LNCaP clone FGC (cell line): ENCODE data around the gene BRIP1.
"Not testable (repeated sequence)": the region's sequence is repeated elsewhere in the genome, so short reads cannot be mapped to it uniquely, and the experiment has no call there.

ENCODE experiments used
- DNase-seq: peaks from one replicate; pipeline ENCODE4 v3.0.0-alpha.2; 2011; ENCODE audit warnings: low read depth
- H3K4me3 ChIP-seq: 2 replicates; pipeline ENCODE4 v1.5.1; 2011; ENCODE audit warnings: mild to moderate bottlenecking, low read depth, low read length, control low read depth
- TF ChIP-seq, protein P1 (sequence below): IDR thresholded peaks from 2 replicates; pipeline ENCODE4 v1.5.1; 2012; ENCODE audit warnings: mild to moderate bottlenecking; ENCODE audit not compliant: control insufficient read depth, insufficient read depth; ENCODE audit errors: extremely low read depth

Gene BRIP1

DNA sequence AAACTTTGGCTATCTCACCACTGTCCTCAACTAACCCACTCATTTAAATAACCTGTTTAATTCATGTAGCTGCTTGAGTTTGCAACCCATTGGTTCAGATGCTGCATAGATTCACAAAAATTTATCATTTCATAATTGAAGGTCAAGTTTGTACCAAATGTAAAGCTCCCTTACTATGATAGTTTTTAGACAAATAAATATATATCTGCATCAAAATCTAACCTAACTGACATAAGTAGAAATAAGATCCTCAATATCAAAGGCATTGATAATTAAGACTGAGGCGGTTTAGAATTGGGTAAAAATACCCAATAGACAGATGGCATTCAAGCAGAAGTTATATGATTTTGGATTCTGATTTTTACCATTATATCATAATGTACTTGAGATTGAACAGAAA lies 139.4 kb downstream of the BRIP1 start:
- H3K4me3 ChIP-seq, result no peak overlapping the region
- no peak for DNase-seq
- TF ChIP-seq, protein P1, sequence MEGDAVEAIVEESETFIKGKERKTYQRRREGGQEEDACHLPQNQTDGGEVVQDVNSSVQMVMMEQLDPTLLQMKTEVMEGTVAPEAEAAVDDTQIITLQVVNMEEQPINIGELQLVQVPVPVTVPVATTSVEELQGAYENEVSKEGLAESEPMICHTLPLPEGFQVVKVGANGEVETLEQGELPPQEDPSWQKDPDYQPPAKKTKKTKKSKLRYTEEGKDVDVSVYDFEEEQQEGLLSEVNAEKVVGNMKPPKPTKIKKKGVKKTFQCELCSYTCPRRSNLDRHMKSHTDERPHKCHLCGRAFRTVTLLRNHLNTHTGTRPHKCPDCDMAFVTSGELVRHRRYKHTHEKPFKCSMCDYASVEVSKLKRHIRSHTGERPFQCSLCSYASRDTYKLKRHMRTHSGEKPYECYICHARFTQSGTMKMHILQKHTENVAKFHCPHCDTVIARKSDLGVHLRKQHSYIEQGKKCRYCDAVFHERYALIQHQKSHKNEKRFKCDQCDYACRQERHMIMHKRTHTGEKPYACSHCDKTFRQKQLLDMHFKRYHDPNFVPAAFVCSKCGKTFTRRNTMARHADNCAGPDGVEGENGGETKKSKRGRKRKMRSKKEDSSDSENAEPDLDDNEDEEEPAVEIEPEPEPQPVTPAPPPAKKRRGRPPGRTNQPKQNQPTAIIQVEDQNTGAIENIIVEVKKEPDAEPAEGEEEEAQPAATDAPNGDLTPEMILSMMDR, result no peak

DNA sequence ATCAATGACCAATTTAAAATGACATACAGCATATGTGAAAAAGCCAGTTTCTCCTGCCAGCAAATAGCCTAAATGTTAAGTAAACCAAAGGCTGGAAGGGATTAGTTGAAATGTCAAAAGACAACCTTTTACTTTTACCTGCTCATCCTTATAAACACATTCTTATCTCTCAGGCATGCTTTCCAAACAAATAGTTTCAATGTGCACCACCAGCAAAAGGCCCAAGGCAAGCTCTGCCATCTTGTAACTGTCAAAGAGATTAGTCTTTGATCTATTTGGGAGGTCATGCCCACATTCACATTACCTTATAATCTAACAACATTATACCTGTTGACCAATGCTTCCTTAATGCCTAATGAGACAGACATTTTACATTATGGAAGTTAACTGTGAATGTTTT lies 140.1 kb downstream of the BRIP1 start:
- no peak overlapping the region for H3K4me3 ChIP-seq
- DNase-seq, result peak; percentile 14
- TF ChIP-seq, protein P1, result no peak

DNA sequence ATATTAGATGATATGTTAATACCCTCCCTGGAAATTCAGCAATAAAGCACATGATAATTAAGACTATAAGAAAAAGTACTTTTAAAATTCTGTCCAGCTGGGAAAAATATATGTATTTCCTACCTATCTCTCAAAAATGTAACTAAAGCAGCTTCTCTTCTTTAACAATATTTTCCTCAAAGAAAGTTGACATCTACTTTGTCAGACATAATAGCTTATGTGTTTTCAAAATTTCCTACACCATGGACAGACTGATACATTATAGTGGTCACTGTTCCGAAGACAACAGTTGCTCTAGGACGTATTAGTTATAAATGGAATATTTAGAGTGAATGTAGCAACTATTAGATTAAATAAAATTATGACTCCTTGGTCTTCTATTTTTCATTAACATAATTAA lies 140.9 kb downstream of the BRIP1 start:
- no peak for DNase-seq
- no peak overlapping the region for H3K4me3 ChIP-seq
- TF ChIP-seq, protein P1, result no peak

DNA sequence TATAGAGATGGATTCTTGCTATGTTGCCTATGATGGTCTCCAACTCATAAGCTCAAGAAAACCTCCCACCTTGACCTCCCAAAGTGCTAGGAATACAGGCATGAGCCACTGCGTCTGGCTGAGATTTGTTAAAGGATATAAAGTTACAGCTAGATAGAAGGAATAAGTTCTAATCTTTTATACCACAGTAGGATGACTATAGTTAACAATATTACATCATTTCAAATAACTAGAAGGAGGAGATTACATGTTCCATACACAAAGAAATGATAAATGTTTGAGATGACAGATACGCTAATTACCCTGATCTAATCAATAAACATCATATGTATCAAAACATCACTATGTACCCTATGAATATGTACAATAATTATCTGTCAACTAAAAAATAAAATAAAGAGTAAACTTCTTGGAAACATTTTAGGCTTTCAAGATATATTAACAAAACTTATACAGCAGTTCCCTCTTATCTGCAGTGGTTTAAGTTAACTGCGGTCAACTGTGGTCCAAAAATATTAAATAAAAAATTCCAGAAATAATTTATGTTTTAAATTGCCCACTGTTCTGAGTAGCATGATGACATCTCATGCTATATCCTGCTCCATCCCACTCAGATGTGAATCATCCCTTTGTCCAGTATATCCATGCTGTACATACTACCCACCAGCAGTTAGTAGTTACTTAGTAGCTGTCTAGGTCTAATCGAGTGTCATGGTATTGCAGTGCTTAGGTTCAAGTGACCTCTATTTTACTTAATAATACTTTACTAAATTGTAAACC lies 143.1 kb downstream of the BRIP1 start:
- DNase-seq, result no peak
- TF ChIP-seq, protein P1, result no peak
- H3K4me3 ChIP-seq, result no peak overlapping the region

DNA sequence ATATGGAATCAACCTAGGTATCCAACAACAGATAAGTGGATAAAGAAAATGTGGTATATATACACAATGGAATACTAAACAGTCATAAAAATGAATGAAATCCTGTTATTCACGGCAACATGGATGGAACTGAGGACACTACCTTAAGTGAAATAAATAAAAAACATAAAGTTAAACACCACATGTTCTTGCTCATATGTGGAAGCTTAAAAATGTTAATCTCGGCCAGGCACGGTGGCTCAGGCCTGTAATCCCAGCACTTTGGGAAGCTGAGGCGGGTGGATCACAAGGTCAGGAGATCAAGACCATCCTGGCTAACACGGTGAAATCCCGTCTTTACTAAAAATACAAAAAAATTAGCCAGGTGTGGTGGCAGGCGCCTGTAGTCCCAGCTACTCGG lies 144.1 kb downstream of the BRIP1 start:
- H3K4me3 ChIP-seq, DNase-seq: not testable (repeated sequence)

DNA sequence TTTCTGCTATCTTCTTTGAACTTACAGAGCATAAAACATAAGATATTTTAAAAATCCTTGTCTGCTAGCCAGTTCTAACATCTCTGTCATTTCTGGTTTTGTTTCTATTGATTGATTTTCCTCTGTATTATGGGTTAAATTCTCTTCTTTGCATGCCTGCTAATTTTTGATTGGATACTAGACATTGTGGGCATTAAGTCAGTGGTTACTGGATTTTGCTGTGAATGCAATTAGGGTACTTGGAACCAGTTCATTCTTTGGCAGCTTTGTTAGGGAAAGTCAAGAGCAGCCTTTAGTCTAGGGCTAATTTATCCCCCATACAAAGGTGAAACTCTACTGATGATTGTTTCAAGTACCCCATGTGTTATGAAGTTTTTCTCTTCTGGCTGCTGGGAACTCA lies 145.3 kb downstream of the BRIP1 start:
- TF ChIP-seq, protein P1, result no peak
- DNase-seq, result no peak
- no peak overlapping the region for H3K4me3 ChIP-seq

DNA sequence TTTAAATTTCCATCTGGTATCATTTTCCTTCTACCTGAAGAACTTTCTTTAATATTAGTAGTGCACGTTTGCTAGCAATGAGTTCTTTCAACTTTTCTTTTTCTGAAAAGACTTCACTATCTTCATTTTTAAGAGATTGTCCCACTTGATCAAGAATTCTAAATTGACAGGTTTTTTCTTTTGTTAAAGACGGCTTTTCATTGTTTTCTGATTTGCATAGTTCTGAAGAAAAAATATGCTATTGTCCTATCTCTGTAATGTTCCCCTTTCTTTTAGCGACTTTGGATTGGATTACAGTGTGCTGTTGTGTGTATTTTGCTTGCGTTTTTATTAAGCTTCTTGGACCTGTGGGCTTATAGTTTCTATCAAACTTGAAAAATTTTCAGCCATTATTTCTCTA lies 146.0 kb downstream of the BRIP1 start:
- TF ChIP-seq, protein P1, result no peak
- DNase-seq, result no peak
- no peak overlapping the region for H3K4me3 ChIP-seq
